MG63 (cell line): Measurements from ENCODE around the gene POLK. TPM values are rescaled to one million over a fixed set of nuclear protein-coding genes. Genes with fewer than 3 reads are reported as not detected.
"Not testable (repeated sequence)": the region's sequence is repeated elsewhere in the genome, so short reads cannot be mapped to it uniquely, and the experiment has no call there.

ENCODE experiments used
- DNase-seq: peaks from one replicate; pipeline ENCODE4 v3.0.0-alpha.2; 2020
- H3K27me3 ChIP-seq: fragments of 250-450 bp; sonication (Bioruptor Pico); 2 replicates; pipeline ENCODE4 v1.5.1; 2020; ENCODE audit warnings: mild to moderate bottlenecking, moderate library complexity
- H3K36me3 ChIP-seq: fragments of 250-450 bp; sonication (Bioruptor Pico); 2 replicates; pipeline ENCODE4 v1.5.1; 2020; ENCODE audit warnings: mild to moderate bottlenecking, moderate library complexity
- H3K4me3 ChIP-seq: fragments of 250-450 bp; sonication (Bioruptor Pico); 2 replicates; pipeline ENCODE4 v1.5.1; 2020; ENCODE audit warnings: mild to moderate bottlenecking, moderate library complexity
- H3K9me3 ChIP-seq: fragments of 250-450 bp; sonication (Bioruptor Pico); 2 replicates; pipeline ENCODE4 v1.5.1; 2020; ENCODE audit warnings: mild to moderate bottlenecking, moderate library complexity
- total RNA-seq: library from RNA; depleted of rRNA; stranded (reverse); fragments of >200 nt; shearing (Covaris generic); gene quantifications from 2 replicates; pipeline ENCODE4 v1.2.3, GENCODE V29; 2014; ENCODE audit warnings: low replicate concordance

Gene POLK
- total RNA-seq, 1 experiment from 2014 or later = 10.9 TPM

DNA sequence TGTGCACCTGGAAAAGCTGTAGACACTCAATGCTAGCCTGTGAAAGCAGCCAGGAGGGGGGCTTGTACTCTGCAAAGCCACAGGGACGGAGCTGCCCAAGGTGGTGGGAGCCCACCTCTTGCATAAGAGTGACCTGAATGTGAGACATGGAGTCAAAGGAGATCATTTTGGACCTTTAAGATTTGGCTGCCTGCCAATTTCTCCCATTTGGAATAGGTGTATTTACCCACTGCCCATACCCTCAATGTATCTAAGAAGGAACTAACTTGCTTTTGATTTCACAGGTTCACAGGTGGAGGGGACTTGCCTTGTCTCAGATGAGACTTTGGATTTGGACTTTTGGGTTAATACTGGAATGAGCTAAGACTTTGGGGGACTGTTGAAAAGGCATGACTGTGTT is 12.8 kb upstream of the POLK start:
- DNase-seq, H3K27me3 ChIP-seq, H3K4me3 ChIP-seq, H3K9me3 ChIP-seq: not testable (repeated sequence)
- H3K36me3 ChIP-seq = peaks cover 17% of the 10 kb centered on the region

GRCh38 chr5:75505112-75505511 is 6.6 kb upstream of the POLK start:
- not testable (repeated sequence) for H3K27me3 ChIP-seq, H3K9me3 ChIP-seq, DNase-seq, H3K4me3 ChIP-seq
- peaks cover 12% of the 10 kb centered on the region for H3K36me3 ChIP-seq

DNA sequence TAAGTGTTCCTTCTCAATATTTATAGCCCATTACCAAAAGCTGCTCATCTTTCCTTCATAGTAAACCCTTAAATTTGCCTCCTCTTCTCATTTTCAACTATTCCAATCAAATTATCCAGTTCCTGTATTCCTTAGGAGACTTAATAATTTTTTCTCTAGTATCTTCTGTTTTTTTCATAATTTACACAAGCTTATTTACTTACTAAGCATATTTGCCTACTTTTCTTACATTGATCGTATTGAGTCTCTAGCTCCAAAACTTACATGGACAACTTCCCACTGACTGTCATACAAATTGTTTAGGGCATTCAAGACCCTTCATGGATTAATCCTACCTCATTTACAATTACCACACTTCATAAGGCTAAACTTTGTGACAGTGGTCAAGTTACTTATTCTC is 3.9 kb upstream of the POLK start:
- Histone ChIP-seq H3K27me3 (no peaks in the 10 kb centered on the region), H3K9me3 (no peaks in the 10 kb centered on the region), H3K4me3 (no peak overlapping the region), H3K36me3 (peaks cover 5% of the 10 kb centered on the region)
- DNase-seq = no peak

DNA sequence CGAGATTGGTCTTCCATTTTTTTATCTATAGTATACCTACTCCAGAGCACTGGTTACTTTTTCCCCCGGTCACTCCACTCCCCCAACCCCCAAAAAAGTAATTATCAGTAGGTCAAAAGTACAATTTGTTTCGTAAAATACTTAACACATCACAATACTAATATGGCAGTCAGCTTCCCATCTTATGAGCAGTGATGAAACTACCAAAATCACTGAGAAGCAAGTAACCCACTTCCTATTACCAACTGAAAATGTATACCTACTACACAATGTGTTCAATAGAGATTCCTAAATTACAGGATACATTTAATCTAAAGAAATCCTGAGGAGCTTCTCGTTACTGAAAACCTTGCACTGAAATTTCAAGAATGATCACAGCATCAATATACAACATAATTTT is 2.1 kb upstream of the POLK start:
- no peak for DNase-seq
- Histone ChIP-seq H3K27me3 (no peaks in the 10 kb centered on the region), H3K9me3 (no peaks in the 10 kb centered on the region), H3K36me3 (peaks cover 5% of the 10 kb centered on the region; the same call in 1 of the 2 replicates), H3K4me3 (peak overlapping the region; percentile 69)

GRCh38 chr5:75509956-75510355 is 1.7 kb upstream of the POLK start:
- H3K4me3 ChIP-seq = peak overlapping the region; percentile 69
- H3K27me3 ChIP-seq = no peaks in the 10 kb centered on the region
- peaks cover 7% of the 10 kb centered on the region; the same call in 1 of the 2 replicates for H3K36me3 ChIP-seq
- H3K9me3 ChIP-seq = no peaks in the 10 kb centered on the region
- no peak for DNase-seq

DNA sequence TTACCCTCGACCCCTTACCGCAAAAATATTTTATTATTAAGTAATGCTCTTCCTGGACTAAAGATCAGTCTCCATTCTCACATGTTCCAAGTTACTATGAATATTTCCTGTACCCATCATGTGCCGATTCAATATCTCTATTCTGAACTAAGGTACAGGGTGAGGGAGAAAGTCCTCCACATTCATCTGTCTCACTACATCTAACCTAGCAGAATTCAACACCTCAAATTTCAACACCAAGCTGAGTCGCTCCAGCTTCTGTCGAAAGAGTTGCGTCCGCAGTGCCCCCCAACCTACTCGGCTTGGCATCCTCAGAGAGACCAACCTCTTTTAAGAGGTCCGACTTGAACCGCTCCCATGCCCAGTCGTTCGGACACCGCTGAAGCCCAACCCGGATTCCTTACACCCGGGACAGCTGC is 1.3 kb upstream of the POLK start:
- no peaks in the 10 kb centered on the region for H3K27me3 ChIP-seq
- no peak for DNase-seq
- peaks cover 11% of the 10 kb centered on the region for H3K36me3 ChIP-seq
- peak overlapping the region; percentile 69 for H3K4me3 ChIP-seq
- no peaks in the 10 kb centered on the region for H3K9me3 ChIP-seq

DNA sequence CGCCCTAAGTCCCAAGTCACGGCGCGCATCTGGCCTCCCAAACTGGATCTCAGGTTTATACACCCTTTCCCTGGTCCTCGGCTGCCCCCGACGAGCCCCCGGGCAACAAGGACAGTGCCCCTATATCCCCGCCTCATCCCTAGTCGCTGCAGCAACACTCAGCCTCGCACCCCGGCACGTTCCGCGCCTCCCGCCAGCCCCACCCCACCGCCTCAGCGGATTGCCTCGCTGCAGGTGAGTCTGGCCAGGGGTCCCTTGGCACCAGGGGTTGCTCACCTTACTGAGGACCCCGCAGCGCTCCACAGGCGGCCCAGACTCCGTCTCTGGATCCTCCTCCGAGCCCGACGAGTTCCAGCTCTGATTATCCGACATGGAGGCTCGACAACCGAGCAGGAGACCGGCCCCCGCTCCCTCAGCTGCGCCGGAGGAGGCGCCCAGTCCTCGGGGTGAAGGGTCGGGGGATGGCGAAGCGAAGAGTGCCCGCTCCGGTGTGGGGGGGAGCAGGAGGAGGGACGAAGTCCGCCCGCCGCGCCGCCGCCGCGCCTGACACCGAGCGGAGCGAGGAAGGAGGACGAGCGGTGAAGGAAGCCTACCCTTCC is 756 bp upstream of the POLK start:
- Histone ChIP-seq H3K36me3 (peaks cover 16% of the 10 kb centered on the region), H3K9me3 (no peaks in the 10 kb centered on the region), H3K27me3 (no peaks in the 10 kb centered on the region), H3K4me3 (peak overlapping the region; percentile 69)
- peak; percentile 38 for DNase-seq

DNA sequence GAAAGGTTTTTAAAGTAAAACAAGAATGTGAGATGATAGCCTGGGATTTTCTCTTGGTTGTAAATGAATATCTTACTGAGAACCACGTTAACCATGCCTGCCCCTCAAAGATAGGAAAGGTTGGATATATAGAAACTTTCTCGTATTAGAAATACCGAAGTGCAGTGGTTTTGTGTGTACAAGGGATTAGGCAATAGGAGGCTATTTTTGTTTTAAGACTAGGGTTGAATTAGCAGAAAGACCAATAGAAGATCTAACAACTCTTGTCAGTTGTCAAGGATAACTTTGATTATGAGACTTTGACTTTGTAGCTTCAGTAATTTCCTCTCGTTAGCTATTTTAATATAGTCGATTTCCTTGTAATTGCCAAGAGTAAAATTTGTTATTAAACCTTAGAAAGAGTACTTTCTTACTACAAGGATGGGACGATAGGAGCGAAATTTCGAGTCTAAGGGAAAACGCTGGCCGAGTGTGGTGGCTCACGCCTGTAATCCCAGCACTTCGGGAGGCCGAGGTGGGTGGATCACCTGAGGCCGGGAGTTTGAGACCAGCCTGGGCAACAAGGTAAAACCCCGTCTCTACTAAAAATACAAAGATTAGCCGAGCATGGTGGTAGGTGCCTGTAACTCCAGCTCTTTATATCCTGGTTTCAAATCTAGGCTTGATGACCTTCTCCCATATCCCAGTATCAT is 838 bp downstream of the POLK start:
- Histone ChIP-seq H3K9me3 (no peaks in the 10 kb centered on the region), H3K27me3 (no peaks in the 10 kb centered on the region), H3K4me3 (peak overlapping the region; percentile 69), H3K36me3 (peaks cover 18% of the 10 kb centered on the region)
- DNase-seq = no peak

- H3K27me3 ChIP-seq = no peaks in the 10 kb centered on the region
- peaks cover 23% of the 10 kb centered on the region for H3K36me3 ChIP-seq
- no peak for DNase-seq
- no peak overlapping the region for H3K4me3 ChIP-seq
- H3K9me3 ChIP-seq = no peaks in the 10 kb centered on the region
These were observed 2.1 kb downstream of the POLK start for GRCh38 chr5:75513841-75514240.

- Histone ChIP-seq H3K4me3 (no peak overlapping the region), H3K9me3 (peaks cover 3% of the 10 kb centered on the region; the same call in 1 of the 2 replicates), H3K27me3 (no peaks in the 10 kb centered on the region), H3K36me3 (peaks cover 23% of the 10 kb centered on the region)
- no peak for DNase-seq
These were observed 2.6 kb downstream of the POLK start for GRCh38 chr5:75514323-75514722.

- DNase-seq = no peak
- Histone ChIP-seq H3K36me3 (peaks cover 56% of the 10 kb centered on the region), H3K9me3 (peaks cover 17% of the 10 kb centered on the region), H3K27me3 (no peaks in the 10 kb centered on the region), H3K4me3 (no peak overlapping the region)
These were observed 8.1 kb downstream of the POLK start for GRCh38 chr5:75519761-75520160.

DNA sequence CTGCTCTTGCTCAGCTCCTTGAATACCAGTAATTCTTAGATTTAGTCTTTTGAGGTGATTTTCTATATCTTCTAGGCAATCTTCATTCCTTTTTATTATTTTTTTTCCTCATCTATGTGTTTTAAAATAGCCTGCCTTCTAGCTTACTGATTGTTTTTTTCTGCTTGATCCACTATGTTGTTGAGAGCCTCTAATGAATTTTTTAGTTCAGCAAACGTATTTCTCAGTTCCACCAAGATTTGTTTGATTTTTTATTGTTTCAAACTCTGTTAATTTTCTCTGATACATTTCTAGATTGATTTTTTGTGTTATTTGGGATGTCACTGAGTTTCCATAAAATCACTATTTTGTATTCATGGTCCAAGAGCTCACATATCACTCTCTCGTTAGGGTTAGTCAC is 9.5 kb downstream of the POLK start:
- no peak overlapping the region for H3K4me3 ChIP-seq
- H3K36me3 ChIP-seq = peaks cover 43% of the 10 kb centered on the region
- H3K9me3 ChIP-seq = peaks cover 17% of the 10 kb centered on the region
- DNase-seq = no peak
- H3K27me3 ChIP-seq = no peaks in the 10 kb centered on the region

GRCh38 chr5:75522025-75522424 is 10.3 kb downstream of the POLK start:
- Histone ChIP-seq H3K27me3 (no peaks in the 10 kb centered on the region), H3K9me3 (peaks cover 17% of the 10 kb centered on the region), H3K4me3 (no peak overlapping the region), H3K36me3 (peaks cover 47% of the 10 kb centered on the region)
- DNase-seq = no peak

DNA sequence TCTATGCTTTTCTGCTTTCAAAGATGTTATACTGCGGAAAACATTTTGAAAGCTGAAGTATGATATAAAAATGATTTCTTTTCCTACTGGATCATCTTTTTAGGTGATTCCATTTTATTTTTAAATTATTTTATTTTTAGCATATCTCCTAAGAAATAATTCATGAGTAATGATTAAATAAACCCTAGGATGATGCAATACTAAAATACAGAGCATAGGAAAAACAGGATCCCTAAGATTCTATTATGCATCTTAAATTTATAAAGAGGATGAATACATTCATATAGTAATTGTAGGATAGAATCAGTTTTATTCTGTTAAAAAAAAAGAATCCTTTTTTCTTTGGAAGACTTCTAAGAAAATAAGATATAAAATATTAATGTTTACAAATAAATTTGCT is 10.9 kb downstream of the POLK start:
- no peak for DNase-seq
- H3K27me3 ChIP-seq = no peaks in the 10 kb centered on the region
- peaks cover 50% of the 10 kb centered on the region for H3K36me3 ChIP-seq
- H3K9me3 ChIP-seq = peaks cover 17% of the 10 kb centered on the region
- H3K4me3 ChIP-seq = no peak overlapping the region

DNA sequence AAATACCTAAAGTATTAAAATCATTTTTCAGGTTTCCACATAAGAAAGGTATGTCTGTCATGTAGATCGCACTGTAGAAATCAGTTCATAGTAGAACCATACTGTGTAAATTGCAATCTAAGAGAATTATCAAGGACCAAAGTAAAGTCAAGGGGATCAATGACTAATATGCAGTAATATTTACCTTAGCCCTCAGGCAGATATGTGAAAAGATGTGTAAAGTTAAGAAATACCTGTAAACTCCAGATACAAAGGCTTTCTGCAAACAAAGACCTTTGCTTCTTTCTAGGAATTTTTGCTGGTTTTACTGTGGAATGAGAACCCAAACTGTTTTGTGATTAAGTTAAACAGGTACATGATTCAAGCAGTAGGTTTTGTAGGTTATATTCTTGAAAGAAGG is 11.6 kb downstream of the POLK start:
- Histone ChIP-seq H3K27me3 (no peaks in the 10 kb centered on the region), H3K4me3 (no peak overlapping the region), H3K9me3 (peaks cover 17% of the 10 kb centered on the region), H3K36me3 (peaks cover 49% of the 10 kb centered on the region)
- DNase-seq = no peak

GRCh38 chr5:75524071-75524470 is 12.4 kb downstream of the POLK start:
- peaks cover 49% of the 10 kb centered on the region for H3K36me3 ChIP-seq

DNA sequence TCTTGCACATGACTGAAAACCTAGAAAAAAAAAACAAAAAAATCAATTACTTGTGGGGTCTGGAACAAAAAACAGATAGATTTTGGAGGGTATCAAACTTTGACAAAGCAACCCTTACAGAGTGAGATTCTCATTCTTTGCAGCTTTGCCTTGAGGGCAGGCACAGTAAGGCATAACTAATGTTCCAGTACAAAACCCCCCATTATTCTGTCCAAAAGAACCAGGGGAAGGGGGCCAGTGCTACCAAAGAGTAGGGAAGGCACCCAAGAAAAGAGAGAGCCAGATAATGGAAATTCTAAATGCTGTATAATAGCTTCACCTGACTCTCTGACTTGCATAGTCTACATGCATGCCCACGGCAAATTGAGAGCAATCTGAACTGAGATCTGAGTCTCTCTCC is 12.9 kb downstream of the POLK start:
- H3K27me3 ChIP-seq = no peaks in the 10 kb centered on the region
- H3K4me3 ChIP-seq = no peak overlapping the region
- DNase-seq = no peak
- H3K36me3 ChIP-seq = peaks cover 46% of the 10 kb centered on the region
- H3K9me3 ChIP-seq = peaks cover 12% of the 10 kb centered on the region

More at GRCh38 chr5:75524071-75524470, 12.4 kb downstream of the POLK start:
- no peaks in the 10 kb centered on the region for H3K27me3 ChIP-seq
- DNase-seq = no peak
- peaks cover 17% of the 10 kb centered on the region for H3K9me3 ChIP-seq
- no peak overlapping the region for H3K4me3 ChIP-seq

- DNase-seq = no peak
- no peak overlapping the region for H3K4me3 ChIP-seq
- H3K36me3 ChIP-seq = peaks cover 39% of the 10 kb centered on the region
- no peaks in the 10 kb centered on the region for H3K27me3 ChIP-seq
- peaks cover 10% of the 10 kb centered on the region for H3K9me3 ChIP-seq
These were observed 13.7 kb downstream of the POLK start for GRCh38 chr5:75525344-75525743.
